HepG2 (cell line): Measurements from ENCODE around the gene ZNF138.

Source experiments
- EZH2 ChIP-seq: conservative IDR thresholded peaks from 2 replicates; pipeline ENCODE4 v1.6.1; 2012; ENCODE audit warnings: mild to moderate bottlenecking, low read depth, low read length, moderate library complexity
- HDAC2 ChIP-seq: sonication (generic); formaldehyde crosslinking; IDR thresholded peaks from 2 replicates; pipeline ENCODE4 v1.4.0; 2020; ENCODE audit warnings: missing genetic modification reagents
- HMG20A ChIP-seq: IDR thresholded peaks from 2 replicates; pipeline ENCODE4 v1.6.1; 2016; ENCODE audit warnings: borderline replicate concordance
- TAF1 ChIP-seq: sonication (generic); formaldehyde crosslinking; IDR thresholded peaks from 2 replicates; pipeline ENCODE4 v1.4.0; 2020; ENCODE audit warnings: missing genetic modification reagents
- TCF12 ChIP-seq, 2 experiments: fragments of 450-650 bp in 1 of 2; sonication (generic) in 1 of 2; formaldehyde crosslinking in 1 of 2; IDR thresholded peaks; 2 replicates each; pipeline versions ENCODE4 v1.6.1 to v1.8.0; 2017 to 2022; ENCODE audit warnings: antibody characterized with exemption in 1 of 2, mild to moderate bottlenecking in 1 of 2, missing genetic modification reagents in 1 of 2, moderate library complexity in 1 of 2
- ZNF260 ChIP-seq: sonication (generic); formaldehyde crosslinking; IDR thresholded peaks from 2 replicates; pipeline ENCODE4 v1.4.0; 2020; ENCODE audit warnings: missing genetic modification reagents, low read depth, mild to moderate bottlenecking, borderline replicate concordance

DNA sequence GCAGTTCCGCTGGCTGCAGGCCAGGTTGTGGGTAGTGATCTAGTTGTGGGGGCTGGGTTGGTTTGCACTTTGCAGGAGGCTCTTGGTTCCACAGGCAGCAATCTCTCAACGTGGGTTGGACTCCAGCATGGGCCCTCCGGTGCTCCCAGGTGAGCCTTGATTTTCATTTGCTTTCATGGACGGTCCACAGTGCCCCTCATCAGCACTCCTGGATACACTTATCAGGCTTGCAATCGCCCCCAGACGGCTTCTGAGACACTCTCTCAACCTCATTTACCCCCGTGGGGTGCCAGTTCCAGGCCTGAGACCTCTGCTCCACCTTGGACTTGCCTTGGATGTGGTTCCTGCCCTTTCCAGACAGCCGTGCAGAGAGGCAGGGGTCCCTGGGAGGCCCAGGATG, 77.5 kb downstream of the ZNF138 start:
- TF ChIP-seq EZH2 (no peak), TAF1 (no peak), HMG20A (CRISPR knock-in tag) (no peak), TCF12 (IDR thresholded peaks at IDR 0.05) (no peak), TCF12 (CRISPR knock-in tag; IDR thresholded peaks at IDR 0.05) (no peak), HDAC2 (CRISPR knock-in tag) (no peak), ZNF260 (CRISPR knock-in tag) (no peak)
